PC-3 (cell line): ENCODE measurements around the gene CCL4. TPM values are rescaled to one million over a fixed set of nuclear protein-coding genes. Genes with fewer than 3 reads are reported as not detected.
A peak's percentile ranks its signal among the peaks of the same experiment; 100 is the strongest.

Experiments
- ATAC-seq: fragments of 200-7000 bp; cut with Tn5 transposase; 2 replicates; pipeline ENCODE4 v1.9.1; 2020; ENCODE audit warnings: mild to moderate bottlenecking, moderate library complexity
- BruUV-seq: library from RNA; stranded (reverse); fragments of 400-500 nt; replicated peaks from 2 replicates; lab custom pipeline; 2021; lab: Mats Ljungman, UMichigan
- CTCF ChIA-PET: fragments of 300-600 bp; sonication (Branson Sonifier 250); formaldehyde crosslinking; loops from one replicate; lab custom pipeline; 2022; ENCODE audit warnings: antibody characterized with exemption; lab: Charles Lee
- POLR2A ChIA-PET: fragments of 300-600 bp; sonication (Branson Sonifier 250); formaldehyde crosslinking; loops from one replicate; lab custom pipeline; 2022; ENCODE audit warnings: antibody characterized with exemption; ENCODE audit not compliant: unreplicated experiment; lab: Charles Lee
- DNase-seq: peaks from one replicate; pipeline ENCODE4 v3.0.0-alpha.2; 2015
- H2AFZ ChIP-seq: fragments of 300-600 bp; sonication (generic); 2 replicates; pipeline ENCODE4 v1.6.0; 2016; ENCODE audit warnings: antibody characterized with exemption, low read length
- H3F3A ChIP-seq: fragments of 300-600 bp; sonication (generic); one replicate; pipeline ENCODE4 v1.6.0; 2017; ENCODE audit warnings: antibody characterized with exemption, low read length, control low read depth, mild to moderate bottlenecking; ENCODE audit not compliant: unreplicated experiment
- H3K27ac ChIP-seq: fragments of 300-600 bp; sonication (generic); 2 replicates; pipeline ENCODE4 v1.5.1; 2016; ENCODE audit warnings: mild to moderate bottlenecking, low read length
- H3K27me3 ChIP-seq: fragments of 300-600 bp; sonication (generic); 2 replicates; pipeline ENCODE4 v1.6.1; 2016; ENCODE audit warnings: low read length, mixed read lengths
- H3K36me3 ChIP-seq: fragments of 300-600 bp; sonication (generic); 2 replicates; pipeline ENCODE4 v1.6.1; 2016; ENCODE audit warnings: low read depth, mixed run types, low read length, mixed read lengths
- H3K4me1 ChIP-seq: fragments of 300-600 bp; sonication (generic); 2 replicates; pipeline ENCODE4 v1.5.1; 2016; ENCODE audit warnings: low read length; ENCODE audit not compliant: insufficient read depth
- H3K4me2 ChIP-seq: fragments of 300-600 bp; sonication (generic); 2 replicates; pipeline ENCODE4 v1.6.0; 2016; ENCODE audit warnings: low read length
- H3K4me3 ChIP-seq: fragments of 300-600 bp; sonication (generic); 2 replicates; pipeline ENCODE4 v1.5.1; 2016; ENCODE audit warnings: mild to moderate bottlenecking, low read length, mixed read lengths
- H3K79me2 ChIP-seq: fragments of 300-600 bp; sonication (generic); 2 replicates; pipeline ENCODE4 v1.6.1; 2017; ENCODE audit warnings: low read length, mixed read lengths
- H3K9ac ChIP-seq: fragments of 300-600 bp; sonication (generic); 2 replicates; pipeline ENCODE4 v1.6.0; 2016; ENCODE audit warnings: mild to moderate bottlenecking, low read length
- H3K9me2 ChIP-seq: fragments of 300-600 bp; sonication (generic); replicated peaks from 2 replicates; pipeline ENCODE4 v1.6.1; 2016; ENCODE audit warnings: mixed run types, low read length, mixed read lengths
- H3K9me3 ChIP-seq: fragments of 300-600 bp; sonication (generic); 2 replicates; pipeline ENCODE4 v1.6.1; 2016; ENCODE audit warnings: low read length, mixed read lengths
- H4K20me1 ChIP-seq: fragments of 300-600 bp; sonication (generic); 2 replicates; pipeline ENCODE4 v1.6.1; 2016; ENCODE audit warnings: low read length, mixed read lengths
- EZH2 ChIP-seq: fragments of 300-600 bp; sonication (generic); IDR thresholded peaks from one replicate; pipeline ENCODE4 v1.6.1; 2017; ENCODE audit warnings: antibody characterized with exemption, mild to moderate bottlenecking, low read length; ENCODE audit not compliant: unreplicated experiment
- EZH2phosphoT487 ChIP-seq: fragments of 300-600 bp; sonication (generic); IDR thresholded peaks from 2 replicates; pipeline ENCODE4 v1.6.1; 2018; ENCODE audit warnings: mild to moderate bottlenecking, antibody characterized with exemption, low read length, borderline replicate concordance
- intact Hi-C: fragments of 100-400 bp; cut with micrococcal nuclease; formaldehyde crosslinking; loops from 2 replicates; pipeline ENCODE4 v1.9.0; 2023
- total RNA-seq: library from RNA; depleted of rRNA; stranded (reverse); fragments of >200 nt; gene quantifications from 2 replicates; pipeline ENCODE4 v1.2.3, GENCODE V29; 2014
- TF ChIP-seq, protein P1 (sequence below): fragments of 300-600 bp; sonication (generic); conservative IDR thresholded peaks from 2 replicates; pipeline ENCODE4 v1.5.1; 2017; ENCODE audit warnings: antibody characterized with exemption, low read depth, mild to moderate bottlenecking, low read length

The CCL4 gene
- total RNA-seq, 1 experiment from 2014 or later = not detected

DNA sequence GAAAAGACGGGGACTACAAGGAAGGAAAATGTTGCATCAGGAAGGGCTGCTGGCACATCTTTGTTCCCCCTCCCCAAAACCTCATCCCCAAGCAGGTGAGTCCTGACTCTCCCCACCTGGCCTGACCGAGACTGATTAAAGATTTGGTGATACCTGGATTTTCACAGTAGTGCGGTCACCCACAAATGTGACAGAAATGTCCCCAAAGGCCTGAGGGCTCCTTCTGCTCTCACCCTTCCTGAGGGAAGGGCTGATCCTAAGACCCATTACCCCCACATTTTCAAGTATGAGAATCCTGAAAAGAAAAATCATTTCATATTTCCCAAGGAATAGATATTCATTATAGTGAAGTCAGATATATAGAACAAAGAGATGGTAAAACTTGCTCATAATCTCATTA is 44.0 kb downstream of the CCL4 start:
- no peak overlapping the region for H2AFZ ChIP-seq
- intact Hi-C loops = no loop called here
- no peak overlapping the region for H3K4me2 ChIP-seq
- no peaks in the 10 kb centered on the region for H3K9me2 ChIP-seq
- no peaks in the 10 kb centered on the region for H4K20me1 ChIP-seq
- ATAC-seq = no peak
- TF ChIP-seq, protein P1, sequence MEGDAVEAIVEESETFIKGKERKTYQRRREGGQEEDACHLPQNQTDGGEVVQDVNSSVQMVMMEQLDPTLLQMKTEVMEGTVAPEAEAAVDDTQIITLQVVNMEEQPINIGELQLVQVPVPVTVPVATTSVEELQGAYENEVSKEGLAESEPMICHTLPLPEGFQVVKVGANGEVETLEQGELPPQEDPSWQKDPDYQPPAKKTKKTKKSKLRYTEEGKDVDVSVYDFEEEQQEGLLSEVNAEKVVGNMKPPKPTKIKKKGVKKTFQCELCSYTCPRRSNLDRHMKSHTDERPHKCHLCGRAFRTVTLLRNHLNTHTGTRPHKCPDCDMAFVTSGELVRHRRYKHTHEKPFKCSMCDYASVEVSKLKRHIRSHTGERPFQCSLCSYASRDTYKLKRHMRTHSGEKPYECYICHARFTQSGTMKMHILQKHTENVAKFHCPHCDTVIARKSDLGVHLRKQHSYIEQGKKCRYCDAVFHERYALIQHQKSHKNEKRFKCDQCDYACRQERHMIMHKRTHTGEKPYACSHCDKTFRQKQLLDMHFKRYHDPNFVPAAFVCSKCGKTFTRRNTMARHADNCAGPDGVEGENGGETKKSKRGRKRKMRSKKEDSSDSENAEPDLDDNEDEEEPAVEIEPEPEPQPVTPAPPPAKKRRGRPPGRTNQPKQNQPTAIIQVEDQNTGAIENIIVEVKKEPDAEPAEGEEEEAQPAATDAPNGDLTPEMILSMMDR = no peak
- no peak for TF ChIP-seq EZH2
- no peak for TF ChIP-seq EZH2phosphoT487
- CTCF ChIA-PET = no interaction called here
- POLR2A ChIA-PET = no interaction called here
- H3K9ac ChIP-seq = no peak overlapping the region
- BruUV-seq = no TSS peak
- DNase-seq = no peak
- H3F3A ChIP-seq = no peaks in the 10 kb centered on the region
- no peaks in the 10 kb centered on the region for H3K79me2 ChIP-seq
- H3K9me3 ChIP-seq = no peaks in the 10 kb centered on the region
- no peak overlapping the region for H3K4me3 ChIP-seq
- H3K36me3 ChIP-seq = peaks cover 3% of the 10 kb centered on the region; the same call in 1 of the 2 replicates
- H3K27ac ChIP-seq = no peak overlapping the region
- no peaks in the 10 kb centered on the region for H3K4me1 ChIP-seq
- peaks cover 27% of the 10 kb centered on the region for H3K27me3 ChIP-seq

DNA sequence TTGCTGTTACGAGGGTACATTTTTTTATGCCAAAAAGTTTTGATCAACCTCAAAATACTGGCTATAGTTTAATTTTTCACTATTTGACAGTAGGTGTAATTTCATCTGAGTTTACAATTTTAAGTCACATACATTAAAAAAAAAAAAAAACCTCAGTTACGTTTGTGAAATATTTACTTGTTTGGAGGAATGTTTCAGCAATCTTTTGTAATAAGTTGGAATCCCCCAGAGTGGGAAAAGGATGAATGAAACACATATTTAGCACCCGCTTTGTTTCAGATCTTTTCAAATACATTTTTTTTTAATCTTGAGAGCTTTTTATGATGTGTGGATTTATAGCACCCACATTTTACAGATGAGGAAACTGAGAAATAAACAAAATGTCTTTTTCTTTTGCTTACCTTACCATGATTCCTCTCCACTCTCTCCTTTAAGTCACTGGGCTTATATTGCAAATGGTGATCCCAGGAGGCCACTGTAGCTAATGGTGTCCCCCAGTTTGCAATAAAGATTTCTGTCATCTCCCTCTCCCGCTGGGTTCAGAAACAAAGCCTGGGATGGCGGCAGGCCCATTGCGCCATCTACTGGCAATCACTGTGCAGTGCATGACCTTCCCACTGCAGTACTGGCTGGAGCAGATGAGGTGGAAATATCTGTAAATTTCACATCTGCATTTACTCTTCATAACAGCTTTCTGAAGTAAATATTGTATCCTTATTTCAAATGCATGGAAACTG is 45.1 kb downstream of the CCL4 start:
- Histone ChIP-seq H3F3A (no peaks in the 10 kb centered on the region), H3K9ac (no peak overlapping the region), H3K79me2 (no peaks in the 10 kb centered on the region), H2AFZ (0 out of 2 replicates have a peak overlapping the region, but pooled peaks have one; percentile 34), H3K27ac (no peak overlapping the region), H3K4me2 (peak overlapping the region; percentile 37; the same call in 1 of the 2 replicates), H3K9me2 (no peaks in the 10 kb centered on the region), H3K36me3 (peaks cover 3% of the 10 kb centered on the region; the same call in 1 of the 2 replicates), H4K20me1 (no peaks in the 10 kb centered on the region), H3K4me3 (no peak overlapping the region), H3K27me3 (peaks cover 19% of the 10 kb centered on the region), H3K9me3 (no peaks in the 10 kb centered on the region), H3K4me1 (no peaks in the 10 kb centered on the region)
- no TSS peak for BruUV-seq
- intact Hi-C loops = loop anchor here (1.0 kb wide), 1 partner anchor 179 kb away; no protein-coding TSS in a partner anchor
- POLR2A ChIA-PET = no interaction called here
- peak; percentile 86 for ATAC-seq
- TF ChIP-seq EZH2phosphoT487 (no peak), EZH2 (no peak)
- TF ChIP-seq, protein P1 = peak; percentile 92
- peak; percentile 55 for DNase-seq
- CTCF ChIA-PET = interaction anchor here (1.0 kb wide), 1 partner anchor 179 kb away, joined by 4 read pairs; no protein-coding TSS in a partner anchor

- no peaks in the 10 kb centered on the region for H3F3A ChIP-seq
- DNase-seq (no peak), ATAC-seq (peak; percentile 53)
- H4K20me1 ChIP-seq = no peaks in the 10 kb centered on the region
- H3K36me3 ChIP-seq = peaks cover 3% of the 10 kb centered on the region; the same call in 1 of the 2 replicates
- H3K27ac ChIP-seq = no peak overlapping the region
- no peaks in the 10 kb centered on the region for H3K9me2 ChIP-seq
- CTCF ChIA-PET = interaction anchor here (0.6 to 1.0 kb wide), 2 partner anchors 168 to 180 kb away, joined by 3 to 4 read pairs; no protein-coding TSS in a partner anchor
- no peak overlapping the region for H3K9ac ChIP-seq
- intact Hi-C loops = loop anchor here (1.0 kb wide), 1 partner anchor 180 kb away; no protein-coding TSS in a partner anchor
- H3K4me2 ChIP-seq = peak overlapping the region; percentile 37; the same call in 1 of the 2 replicates
- TF ChIP-seq, protein P1 = peak; percentile 9; the same call in 1 of the 2 replicates
- TF ChIP-seq EZH2 = no peak
- no peaks in the 10 kb centered on the region for H3K4me1 ChIP-seq
- H3K27me3 ChIP-seq = peaks cover 15% of the 10 kb centered on the region
- H2AFZ ChIP-seq = 0 out of 2 replicates have a peak overlapping the region, but pooled peaks have one; percentile 34
- no peaks in the 10 kb centered on the region for H3K9me3 ChIP-seq
- no peak overlapping the region for H3K4me3 ChIP-seq
- no TSS peak for BruUV-seq
- no peaks in the 10 kb centered on the region for H3K79me2 ChIP-seq
- POLR2A ChIA-PET = no interaction called here
These were observed 45.7 kb downstream of the CCL4 start for GRCh38 chr17:36149296-36149820.
